HEK293T (cell line): Measurements from ENCODE around the gene SLC17A9.

Source experiments
- ARNT ChIP-seq: fragments of 450-650 bp; IDR thresholded peaks from 2 replicates; pipeline ENCODE4 v1.6.1; 2017; ENCODE audit warnings: mild to moderate bottlenecking
- BHLHE40 ChIP-seq: fragments of 450-650 bp; IDR thresholded peaks from 2 replicates; pipeline ENCODE4 v1.6.1; 2016; ENCODE audit warnings: mild to moderate bottlenecking, moderate library complexity, borderline replicate concordance
- CTBP1 ChIP-seq: fragments of 450-650 bp; IDR thresholded peaks from 2 replicates; pipeline ENCODE4 v1.6.1; 2016; ENCODE audit warnings: borderline replicate concordance
- FOXA1 ChIP-seq: fragments of 450-650 bp; IDR thresholded peaks from 2 replicates; pipeline ENCODE4 v1.6.1; 2016; ENCODE audit warnings: mild to moderate bottlenecking
- FOXK2 ChIP-seq: fragments of 450-650 bp; IDR thresholded peaks from 2 replicates; pipeline ENCODE4 v1.6.1; 2016; ENCODE audit warnings: mild to moderate bottlenecking
- FOXM1 ChIP-seq: fragments of 450-650 bp; IDR thresholded peaks from 2 replicates; pipeline ENCODE4 v1.6.1; 2017; ENCODE audit warnings: mild to moderate bottlenecking, borderline replicate concordance
- HDGF ChIP-seq: fragments of 450-650 bp; IDR thresholded peaks from 2 replicates; pipeline ENCODE4 v1.6.1; 2017; ENCODE audit warnings: antibody characterized with exemption, borderline replicate concordance
- L3MBTL2 ChIP-seq: fragments of 450-650 bp; conservative IDR thresholded peaks from 2 replicates; pipeline ENCODE4 v1.6.1; 2016; ENCODE audit warnings: mild to moderate bottlenecking
- NFRKB ChIP-seq: fragments of 450-650 bp; IDR thresholded peaks from 2 replicates; pipeline ENCODE4 v1.6.1; 2016; ENCODE audit warnings: mild to moderate bottlenecking, moderate library complexity
- SP1 ChIP-seq: fragments of 450-650 bp; IDR thresholded peaks from 2 replicates; pipeline ENCODE4 v1.6.1; 2017
- SUZ12 ChIP-seq: fragments of 450-650 bp; IDR thresholded peaks from 2 replicates; pipeline ENCODE4 v1.6.1; 2016; ENCODE audit warnings: mild to moderate bottlenecking
- TARDBP ChIP-seq: fragments of 450-650 bp; IDR thresholded peaks from 2 replicates; pipeline ENCODE4 v1.6.1; 2016
- ZNF384 ChIP-seq: fragments of 450-650 bp; IDR thresholded peaks from 2 replicates; pipeline ENCODE4 v1.6.1; 2016
- TF ChIP-seq, protein P1 (sequence below): fragments of 450-650 bp; IDR thresholded peaks from 2 replicates; pipeline ENCODE4 v1.6.1; 2016

DNA sequence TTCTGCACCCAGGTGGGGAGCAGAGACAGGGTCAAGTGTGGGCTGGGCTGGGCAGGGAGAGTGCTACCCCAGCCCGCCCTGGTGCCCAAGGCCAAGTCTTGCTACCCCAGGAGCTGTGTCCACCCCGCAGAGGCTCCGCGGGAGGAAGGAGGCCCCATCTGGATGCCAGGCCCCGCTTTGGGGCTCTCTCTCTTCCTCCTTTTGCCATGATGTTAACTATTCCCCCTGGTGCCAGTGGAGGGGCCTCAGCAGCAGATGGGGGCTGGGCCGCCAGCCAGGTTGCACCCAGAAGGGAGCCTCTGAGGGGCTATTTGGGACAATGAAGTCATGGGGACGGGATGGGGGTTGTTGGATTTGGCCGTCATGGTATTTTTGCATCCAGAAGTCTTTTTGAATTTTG, 9.3 kb downstream of the SLC17A9 start:
- TF ChIP-seq SUZ12 (no peak), FOXA1 (no peak), SP1 (no peak), L3MBTL2 (no peak), TARDBP (no peak), HDGF (no peak), NFRKB (no peak), BHLHE40 (no peak), FOXK2 (no peak), CTBP1 (no peak), FOXM1 (no peak), ZNF384 (no peak), ARNT (no peak)
- TF ChIP-seq, protein P1, sequence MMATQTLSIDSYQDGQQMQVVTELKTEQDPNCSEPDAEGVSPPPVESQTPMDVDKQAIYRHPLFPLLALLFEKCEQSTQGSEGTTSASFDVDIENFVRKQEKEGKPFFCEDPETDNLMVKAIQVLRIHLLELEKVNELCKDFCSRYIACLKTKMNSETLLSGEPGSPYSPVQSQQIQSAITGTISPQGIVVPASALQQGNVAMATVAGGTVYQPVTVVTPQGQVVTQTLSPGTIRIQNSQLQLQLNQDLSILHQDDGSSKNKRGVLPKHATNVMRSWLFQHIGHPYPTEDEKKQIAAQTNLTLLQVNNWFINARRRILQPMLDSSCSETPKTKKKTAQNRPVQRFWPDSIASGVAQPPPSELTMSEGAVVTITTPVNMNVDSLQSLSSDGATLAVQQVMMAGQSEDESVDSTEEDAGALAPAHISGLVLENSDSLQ, result no peak
